ENCODE data around the gene VAMP8.
"Not testable (repeated sequence)": the region's sequence is repeated elsewhere in the genome, so short reads cannot be mapped to it uniquely, and the experiment has no call there.

GRCh38 chr2:85604133-85604444 is 26.7 kb downstream of the VAMP8 start:
- not testable (repeated sequence) for TF ChIP-seq EZH2 (IDR thresholded peaks at IDR 0.05; ENCODE audit: borderline replicate concordance, low read depth, low read length, severe bottlenecking)
- TF ChIP-seq, protein P1, sequence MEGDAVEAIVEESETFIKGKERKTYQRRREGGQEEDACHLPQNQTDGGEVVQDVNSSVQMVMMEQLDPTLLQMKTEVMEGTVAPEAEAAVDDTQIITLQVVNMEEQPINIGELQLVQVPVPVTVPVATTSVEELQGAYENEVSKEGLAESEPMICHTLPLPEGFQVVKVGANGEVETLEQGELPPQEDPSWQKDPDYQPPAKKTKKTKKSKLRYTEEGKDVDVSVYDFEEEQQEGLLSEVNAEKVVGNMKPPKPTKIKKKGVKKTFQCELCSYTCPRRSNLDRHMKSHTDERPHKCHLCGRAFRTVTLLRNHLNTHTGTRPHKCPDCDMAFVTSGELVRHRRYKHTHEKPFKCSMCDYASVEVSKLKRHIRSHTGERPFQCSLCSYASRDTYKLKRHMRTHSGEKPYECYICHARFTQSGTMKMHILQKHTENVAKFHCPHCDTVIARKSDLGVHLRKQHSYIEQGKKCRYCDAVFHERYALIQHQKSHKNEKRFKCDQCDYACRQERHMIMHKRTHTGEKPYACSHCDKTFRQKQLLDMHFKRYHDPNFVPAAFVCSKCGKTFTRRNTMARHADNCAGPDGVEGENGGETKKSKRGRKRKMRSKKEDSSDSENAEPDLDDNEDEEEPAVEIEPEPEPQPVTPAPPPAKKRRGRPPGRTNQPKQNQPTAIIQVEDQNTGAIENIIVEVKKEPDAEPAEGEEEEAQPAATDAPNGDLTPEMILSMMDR (IDR thresholded peaks at IDR 0.05; ENCODE audit: borderline replicate concordance, extremely low read depth, low read length, poor library complexity, severe bottlenecking), result not testable (repeated sequence)
